ENCODE data around the gene DELE1. TPM values are rescaled to one million over a fixed set of nuclear protein-coding genes. Genes with fewer than 3 reads are reported as not detected.

Gene DELE1
- total and polyA plus RNA-seq, 7 experiments from 2014 or later: 26.4 to 101 (median 84.3) TPM

DNA sequence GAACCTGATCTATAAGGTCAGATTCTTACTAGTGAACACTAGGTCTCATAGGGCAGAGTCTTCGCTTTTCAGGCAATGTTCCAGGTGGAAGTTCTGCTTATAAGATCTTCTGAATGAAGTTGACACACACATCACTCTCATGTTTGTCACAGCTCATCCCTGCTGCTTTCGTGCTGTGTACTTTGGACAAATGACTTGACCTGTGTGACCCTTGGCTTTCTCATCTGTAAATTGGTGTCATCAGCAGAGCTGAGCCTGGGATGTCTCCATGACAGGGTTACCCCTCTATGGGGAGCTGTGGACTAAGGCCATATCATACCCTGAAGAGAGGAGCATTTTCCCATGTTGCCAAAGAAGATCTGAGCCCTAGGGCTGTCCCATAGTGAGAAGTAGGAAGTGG is 2.8 kb downstream of the DELE1 start:
- H3K27me3 Mint-ChIP-seq: no peaks in the 10 kb centered on the region
- CTCF ChIA-PET: interaction anchor here (0.8 kb wide), 1 partner anchor 34 kb away, joined by 3 read pairs; no protein-coding TSS in a partner anchor
- DNase-seq (no peak), ATAC-seq (no peak)
- H3K4me1 Mint-ChIP-seq: peaks cover 27 to 61% (median 39%) of the 10 kb centered on the region in 7 donors
- peaks cover 19 to 47% (median 39%) of the 10 kb centered on the region in 5 donors for H3K36me3 Mint-ChIP-seq
- Histone ChIP-seq H3K9me3 (ENCODE audit: control insufficient read depth in 2 of 3, low read length in 3 of 3) (no peaks in the 10 kb centered on the region), H3K4me1 (ENCODE audit: control insufficient read depth in 2 of 2, insufficient read depth in 2 of 2, low read length in 2 of 2) (peaks cover 10 to 14% of the 10 kb centered on the region in 2 donors), H3K27ac (ENCODE audit: low read depth, low read length) (no peak overlapping the region), H3K36me3 (ENCODE audit: control insufficient read depth in 2 of 3, insufficient read depth in 3 of 3, low read length in 3 of 3) (peaks cover 29 to 61% (median 33%) of the 10 kb centered on the region in 3 experiments), H3K27me3 (ENCODE audit: control insufficient read depth in 2 of 2, insufficient read depth in 2 of 2, low read length in 2 of 2) (no peaks in the 10 kb centered on the region), H3K4me3 (ENCODE audit: low read length) (no peak overlapping the region)
- H3K27ac Mint-ChIP-seq: peak overlapping the region in 1 of 9 donors; percentile 41
- H3K9me3 Mint-ChIP-seq: no peaks in the 10 kb centered on the region
- POLR2A ChIA-PET: no interaction called here
- peak overlapping the region in 3 of 10 donors; percentile 24 to 63 (median 26) for H3K4me3 Mint-ChIP-seq
- intact Hi-C loops (cut with micrococcal nuclease): no loop called here

GRCh38 chr5:141928051-141928450 is 4.4 kb downstream of the DELE1 start:
- ChIA-PET CTCF (no interaction called here), POLR2A (no interaction called here)
- Mint-ChIP-seq H3K27ac (peak overlapping the region in 3 of 9 donors; percentile 21 to 43 (median 25)), H3K4me1 (peaks cover 27 to 55% (median 40%) of the 10 kb centered on the region in 7 donors), H3K4me3 (no peak overlapping the region), H3K36me3 (peaks cover 25 to 55% (median 43%) of the 10 kb centered on the region in 5 donors), H3K9me3 (no peaks in the 10 kb centered on the region), H3K27me3 (no peaks in the 10 kb centered on the region)
- no peak for ATAC-seq
- no peak overlapping the region for H3K27ac ChIP-seq (ENCODE audit: low read depth, low read length)
- peaks cover 39 to 75% (median 42%) of the 10 kb centered on the region in 3 experiments for H3K36me3 ChIP-seq (ENCODE audit: control insufficient read depth in 2 of 3, insufficient read depth in 3 of 3, low read length in 3 of 3)
- H3K4me3 ChIP-seq (ENCODE audit: low read length): no peak overlapping the region
- DNase-seq: no peak
- H3K27me3 ChIP-seq (ENCODE audit: control insufficient read depth in 2 of 2, insufficient read depth in 2 of 2, low read length in 2 of 2): no peaks in the 10 kb centered on the region
- intact Hi-C loops (cut with micrococcal nuclease): no loop called here
- peaks cover 6 to 9% of the 10 kb centered on the region in 2 donors for H3K4me1 ChIP-seq (ENCODE audit: control insufficient read depth in 2 of 2, insufficient read depth in 2 of 2, low read length in 2 of 2)
- no peaks in the 10 kb centered on the region for H3K9me3 ChIP-seq (ENCODE audit: control insufficient read depth in 2 of 3, low read length in 3 of 3)

- peaks cover under 1% of the 10 kb centered on the region in 2 donors for H3K4me1 ChIP-seq (ENCODE audit: control insufficient read depth in 2 of 2, insufficient read depth in 2 of 2, low read length in 2 of 2)
- CTCF ChIA-PET: no interaction called here
- POLR2A ChIA-PET: interaction anchor here (1.1 kb wide), 2 partner anchors 243 to 1239 kb away, joined by 3 read pairs; no protein-coding TSS in a partner anchor
- no peaks in the 10 kb centered on the region for H3K27me3 ChIP-seq (ENCODE audit: control insufficient read depth in 2 of 2, insufficient read depth in 2 of 2, low read length in 2 of 2)
- no peak overlapping the region for H3K4me3 ChIP-seq (ENCODE audit: low read length)
- H3K9me3 Mint-ChIP-seq: no peaks in the 10 kb centered on the region
- peaks cover 43 to 89% (median 46%) of the 10 kb centered on the region in 3 experiments for H3K36me3 ChIP-seq (ENCODE audit: control insufficient read depth in 2 of 3, insufficient read depth in 3 of 3, low read length in 3 of 3)
- H3K4me1 Mint-ChIP-seq: peaks cover 21 to 40% (median 30%) of the 10 kb centered on the region in 7 donors
- ATAC-seq: no peak
- DNase-seq: no peak
- no peak overlapping the region for H3K4me3 Mint-ChIP-seq
- intact Hi-C loops (cut with micrococcal nuclease): no loop called here
- H3K27ac ChIP-seq (ENCODE audit: low read depth, low read length): no peak overlapping the region
- no peak overlapping the region for H3K27ac Mint-ChIP-seq
- H3K9me3 ChIP-seq (ENCODE audit: control insufficient read depth in 2 of 3, low read length in 3 of 3): no peaks in the 10 kb centered on the region
- peaks cover 25 to 62% (median 39%) of the 10 kb centered on the region in 5 donors for H3K36me3 Mint-ChIP-seq
- H3K27me3 Mint-ChIP-seq: no peaks in the 10 kb centered on the region
These were observed 5.9 kb downstream of the DELE1 start for GRCh38 chr5:141929398-141930058.

- Mint-ChIP-seq H3K4me1 (peaks cover 9 to 31% (median 20%) of the 10 kb centered on the region in 7 donors), H3K9me3 (no peaks in the 10 kb centered on the region), H3K36me3 (peaks cover 22 to 61% (median 33%) of the 10 kb centered on the region in 5 donors), H3K27ac (peak overlapping the region in 1 of 9 donors; percentile 59), H3K4me3 (no peak overlapping the region), H3K27me3 (no peaks in the 10 kb centered on the region)
- ATAC-seq (no peak), DNase-seq (no peak)
- ChIA-PET POLR2A (interaction anchor here (0.7 kb wide), 1 partner anchor 236 kb away, joined by 3 read pairs; no protein-coding TSS in a partner anchor), CTCF (no interaction called here)
- Histone ChIP-seq H3K9me3 (ENCODE audit: control insufficient read depth in 2 of 3, low read length in 3 of 3) (no peaks in the 10 kb centered on the region), H3K4me3 (ENCODE audit: low read length) (no peak overlapping the region), H3K4me1 (ENCODE audit: control insufficient read depth in 2 of 2, insufficient read depth in 2 of 2, low read length in 2 of 2) (no peaks in the 10 kb centered on the region), H3K36me3 (ENCODE audit: control insufficient read depth in 2 of 3, insufficient read depth in 3 of 3, low read length in 3 of 3) (peaks cover 43 to 96% (median 51%) of the 10 kb centered on the region in 3 experiments), H3K27ac (ENCODE audit: low read depth, low read length) (no peak overlapping the region), H3K27me3 (ENCODE audit: control insufficient read depth in 2 of 2, insufficient read depth in 2 of 2, low read length in 2 of 2) (no peaks in the 10 kb centered on the region)
- intact Hi-C loops (cut with micrococcal nuclease): no loop called here
These were observed 8.0 kb downstream of the DELE1 start for GRCh38 chr5:141931694-141932093.

- intact Hi-C loops (cut with micrococcal nuclease): no loop called here
- no peaks in the 10 kb centered on the region for H3K27me3 ChIP-seq (ENCODE audit: control insufficient read depth in 2 of 2, insufficient read depth in 2 of 2, low read length in 2 of 2)
- Mint-ChIP-seq H3K27ac (no peak overlapping the region), H3K9me3 (no peaks in the 10 kb centered on the region), H3K27me3 (no peaks in the 10 kb centered on the region), H3K4me1 (peaks cover 4 to 18% (median 6%) of the 10 kb centered on the region in 7 donors), H3K4me3 (no peak overlapping the region), H3K36me3 (peaks cover 16 to 51% (median 31%) of the 10 kb centered on the region in 5 donors)
- no peaks in the 10 kb centered on the region for H3K4me1 ChIP-seq (ENCODE audit: control insufficient read depth in 2 of 2, insufficient read depth in 2 of 2, low read length in 2 of 2)
- H3K36me3 ChIP-seq (ENCODE audit: control insufficient read depth in 2 of 3, insufficient read depth in 3 of 3, low read length in 3 of 3): peaks cover 35 to 93% (median 50%) of the 10 kb centered on the region in 3 experiments
- CTCF ChIA-PET: no interaction called here
- H3K9me3 ChIP-seq (ENCODE audit: control insufficient read depth in 2 of 3, low read length in 3 of 3): no peaks in the 10 kb centered on the region
- POLR2A ChIA-PET: interaction anchor here (1.4 kb wide), 1 partner anchor 28 kb away, joined by 3 read pairs; no protein-coding TSS in a partner anchor
- DNase-seq (no peak), ATAC-seq (no peak)
- no peak overlapping the region for H3K27ac ChIP-seq (ENCODE audit: low read depth, low read length)
- H3K4me3 ChIP-seq (ENCODE audit: low read length): no peak overlapping the region
These were observed 9.5 kb downstream of the DELE1 start for GRCh38 chr5:141933151-141933550.

DNA sequence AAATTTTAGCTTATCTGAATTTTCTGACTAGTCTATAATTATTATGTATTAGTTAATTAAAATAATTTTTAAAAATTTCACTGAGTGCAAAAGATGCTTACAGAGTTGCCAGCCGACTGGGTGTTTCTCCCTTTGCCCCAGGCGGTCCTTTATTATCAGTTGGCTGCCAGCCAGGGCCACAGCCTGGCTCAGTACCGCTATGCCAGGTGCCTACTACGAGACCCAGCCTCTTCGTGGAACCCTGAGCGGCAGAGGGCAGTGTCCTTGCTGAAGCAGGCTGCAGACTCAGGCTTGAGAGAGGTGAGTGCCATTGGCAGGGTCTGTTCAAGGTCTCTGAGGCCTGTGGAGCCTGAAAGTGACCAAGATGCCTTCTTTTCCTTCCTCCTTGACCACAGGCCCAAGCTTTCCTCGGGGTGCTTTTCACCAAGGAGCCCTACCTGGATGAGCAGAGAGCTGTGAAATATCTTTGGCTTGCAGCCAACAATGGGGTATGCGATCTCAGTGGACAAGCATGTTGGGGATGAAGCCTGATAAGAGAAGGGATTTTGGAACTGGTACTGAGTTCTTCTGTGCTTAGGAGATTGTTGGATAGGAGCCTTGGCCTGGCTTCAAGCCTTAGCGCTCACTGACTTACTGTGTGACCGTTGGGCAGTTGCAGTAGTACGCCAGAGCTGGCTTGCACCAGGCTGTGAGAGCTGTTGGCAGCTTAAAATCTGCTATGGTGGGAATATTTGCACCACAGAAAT is 10.6 kb downstream of the DELE1 start:
- H3K4me1 Mint-ChIP-seq: peaks cover 0 to 18% (median 6%) of the 10 kb centered on the region in 7 donors
- peaks cover 30 to 90% (median 45%) of the 10 kb centered on the region in 3 experiments for H3K36me3 ChIP-seq (ENCODE audit: control insufficient read depth in 2 of 3, insufficient read depth in 3 of 3, low read length in 3 of 3)
- ChIA-PET CTCF (interaction anchor here (1.3 kb wide), 1 partner anchor 27 kb away, joined by 3 read pairs; no protein-coding TSS in a partner anchor), POLR2A (interaction anchor here (0.7 to 1.4 kb wide), 2 partner anchors 25 to 26 kb away, joined by 3 read pairs; no protein-coding TSS in a partner anchor)
- no peak overlapping the region for H3K4me3 ChIP-seq (ENCODE audit: low read length)
- no peak overlapping the region for H3K27ac Mint-ChIP-seq
- DNase-seq: no peak
- peaks cover 16 to 46% (median 27%) of the 10 kb centered on the region in 5 donors for H3K36me3 Mint-ChIP-seq
- no peaks in the 10 kb centered on the region for H3K4me1 ChIP-seq (ENCODE audit: control insufficient read depth in 2 of 2, insufficient read depth in 2 of 2, low read length in 2 of 2)
- no peak for ATAC-seq
- no peaks in the 10 kb centered on the region for H3K27me3 ChIP-seq (ENCODE audit: control insufficient read depth in 2 of 2, insufficient read depth in 2 of 2, low read length in 2 of 2)
- no peak overlapping the region for H3K4me3 Mint-ChIP-seq
- no peak overlapping the region for H3K27ac ChIP-seq (ENCODE audit: low read depth, low read length)
- H3K9me3 Mint-ChIP-seq: no peaks in the 10 kb centered on the region
- H3K27me3 Mint-ChIP-seq: no peaks in the 10 kb centered on the region
- intact Hi-C loops (cut with micrococcal nuclease): no loop called here
- no peaks in the 10 kb centered on the region for H3K9me3 ChIP-seq (ENCODE audit: control insufficient read depth in 2 of 3, low read length in 3 of 3)
